SU-DHL-6 (cell line): ENCODE data around the gene PPIG.

Experiments
- CTCF ChIP-seq: fragments of 200-600 bp; sonication (generic); IDR thresholded peaks from one replicate; pipeline ENCODE4 v1.5.1; 2017; ENCODE audit warnings: antibody characterized with exemption, mild to moderate bottlenecking, low read length, moderate library complexity; ENCODE audit not compliant: insufficient read depth, poor library complexity, severe bottlenecking
- EZH2phosphoT487 ChIP-seq: fragments of 200-600 bp; sonication (generic), shearing (Covaris generic); conservative IDR thresholded peaks from 2 replicates; pipeline ENCODE4 v1.6.1; 2018; ENCODE audit warnings: mild to moderate bottlenecking, antibody characterized with exemption, low read length, moderate library complexity, mixed read lengths

GRCh38 chr2:169569948-169570347 lies 14.2 kb upstream of the PPIG start:
- TF ChIP-seq CTCF (no peak), EZH2phosphoT487 (no peak)
